ENCODE results near the gene MRPL43.
"Not testable (repeated sequence)": the region's sequence is repeated elsewhere in the genome, so short reads cannot be mapped to it uniquely, and the experiment has no call there.

Gene MRPL43

DNA sequence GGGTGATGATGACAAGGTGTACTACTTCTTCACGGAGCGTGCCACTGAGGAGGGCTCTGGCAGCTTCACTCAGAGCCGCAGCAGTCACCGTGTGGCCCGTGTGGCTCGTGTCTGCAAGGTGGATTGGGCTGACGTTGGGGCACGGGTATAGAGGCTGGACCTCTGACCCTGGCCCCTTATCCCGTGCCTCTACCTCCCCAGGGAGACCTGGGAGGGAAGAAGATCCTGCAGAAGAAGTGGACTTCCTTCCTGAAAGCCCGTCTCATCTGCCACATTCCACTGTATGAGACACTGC, 8.4 kb downstream of the MRPL43 start:
- no peaks in the 10 kb centered on the region for H3K4me1 ChIP-seq (ENCODE audit: control insufficient read depth in 1 of 2, insufficient read depth in 2 of 2, low read length in 2 of 2)
- H3K36me3 ChIP-seq (ENCODE audit: control insufficient read depth in 1 of 2, insufficient read depth in 2 of 2, low read length in 2 of 2), result peaks cover 31 to 37% of the 10 kb centered on the region in 2 donors
- no peak overlapping the region for H3K27ac ChIP-seq (ENCODE audit: low read length)
- no peaks in the 10 kb centered on the region for H3K9me3 ChIP-seq (ENCODE audit: control insufficient read depth in 1 of 2, low read length in 2 of 2)
- no peaks in the 10 kb centered on the region for H3K27me3 ChIP-seq (ENCODE audit: low read depth, low read length)
- no peak overlapping the region for H3K4me3 ChIP-seq (ENCODE audit: low read depth in 1 of 2, low read length in 2 of 2)

DNA sequence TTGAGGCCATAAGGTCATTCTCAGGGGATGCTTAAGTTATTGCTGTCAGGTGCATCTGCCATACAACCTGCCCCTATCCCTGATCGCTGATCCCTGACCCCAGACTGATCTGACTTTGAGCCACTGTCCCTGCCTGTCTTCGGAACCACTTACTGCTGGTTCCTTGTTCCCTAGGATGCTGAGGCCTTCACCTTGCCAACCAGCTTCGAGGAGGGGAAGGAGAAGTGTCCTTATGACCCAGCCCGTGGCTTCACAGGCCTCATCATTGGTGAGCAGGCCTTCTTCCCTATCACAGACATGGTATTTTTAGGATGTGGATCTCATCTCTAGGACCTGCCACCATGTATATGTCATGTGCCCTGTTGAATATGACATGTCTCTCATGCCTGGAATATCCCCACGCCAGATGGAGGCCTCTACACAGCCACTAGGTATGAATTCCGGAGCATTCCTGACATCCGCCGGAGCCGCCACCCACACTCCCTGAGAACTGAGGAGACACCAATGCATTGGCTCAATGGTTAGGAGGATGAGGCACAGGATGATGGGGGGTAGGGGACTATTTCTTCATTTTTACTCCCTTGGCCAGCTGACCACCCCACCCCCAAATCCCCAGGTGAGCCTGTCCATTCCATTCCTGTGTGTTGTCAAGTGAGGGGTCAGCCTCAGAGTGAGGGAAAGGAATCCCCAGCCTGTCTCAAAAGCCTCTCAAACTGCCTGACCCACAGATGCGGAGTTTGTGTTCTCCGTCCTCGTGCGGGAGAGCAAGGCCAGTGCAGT, 9.0 kb downstream of the MRPL43 start:
- Histone ChIP-seq H3K36me3 (ENCODE audit: control insufficient read depth in 1 of 2, insufficient read depth in 2 of 2, low read length in 2 of 2) (peaks cover 31 to 34% of the 10 kb centered on the region in 2 donors), H3K4me1 (ENCODE audit: control insufficient read depth in 1 of 2, insufficient read depth in 2 of 2, low read length in 2 of 2) (no peaks in the 10 kb centered on the region), H3K27me3 (ENCODE audit: low read depth, low read length) (no peaks in the 10 kb centered on the region), H3K4me3 (ENCODE audit: low read depth in 1 of 2, low read length in 2 of 2) (no peak overlapping the region), H3K9me3 (ENCODE audit: control insufficient read depth in 1 of 2, low read length in 2 of 2) (no peaks in the 10 kb centered on the region), H3K27ac (ENCODE audit: low read length) (no peak overlapping the region)

DNA sequence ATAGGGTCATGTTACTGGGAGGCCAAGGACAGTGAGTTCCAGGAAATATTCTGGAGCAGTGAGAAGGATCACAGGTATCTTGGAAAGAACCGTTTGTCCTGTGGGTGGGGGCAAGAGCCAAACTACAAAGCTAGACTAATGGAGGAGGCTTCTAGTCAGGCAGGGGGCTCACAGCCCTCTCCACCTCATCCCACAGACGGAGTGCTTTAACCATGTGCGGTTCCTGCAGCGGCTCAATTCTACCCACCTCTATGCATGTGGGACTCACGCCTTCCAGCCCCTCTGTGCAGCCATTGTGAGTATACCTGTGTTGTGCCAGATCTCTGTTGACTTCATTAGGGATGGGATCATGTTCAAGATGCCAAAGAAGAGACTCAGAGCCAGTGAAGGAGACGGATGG, 9.9 kb downstream of the MRPL43 start:
- no peaks in the 10 kb centered on the region for H3K27me3 ChIP-seq (ENCODE audit: low read depth, low read length)
- H3K4me3 ChIP-seq (ENCODE audit: low read depth in 1 of 2, low read length in 2 of 2), result no peak overlapping the region
- H3K36me3 ChIP-seq (ENCODE audit: control insufficient read depth in 1 of 2, insufficient read depth in 2 of 2, low read length in 2 of 2), result peaks cover 26 to 27% of the 10 kb centered on the region in 2 donors
- H3K4me1 ChIP-seq (ENCODE audit: control insufficient read depth in 1 of 2, insufficient read depth in 2 of 2, low read length in 2 of 2), result no peaks in the 10 kb centered on the region
- H3K27ac ChIP-seq (ENCODE audit: low read length), result no peak overlapping the region
- H3K9me3 ChIP-seq (ENCODE audit: control insufficient read depth in 1 of 2, low read length in 2 of 2), result no peaks in the 10 kb centered on the region

DNA sequence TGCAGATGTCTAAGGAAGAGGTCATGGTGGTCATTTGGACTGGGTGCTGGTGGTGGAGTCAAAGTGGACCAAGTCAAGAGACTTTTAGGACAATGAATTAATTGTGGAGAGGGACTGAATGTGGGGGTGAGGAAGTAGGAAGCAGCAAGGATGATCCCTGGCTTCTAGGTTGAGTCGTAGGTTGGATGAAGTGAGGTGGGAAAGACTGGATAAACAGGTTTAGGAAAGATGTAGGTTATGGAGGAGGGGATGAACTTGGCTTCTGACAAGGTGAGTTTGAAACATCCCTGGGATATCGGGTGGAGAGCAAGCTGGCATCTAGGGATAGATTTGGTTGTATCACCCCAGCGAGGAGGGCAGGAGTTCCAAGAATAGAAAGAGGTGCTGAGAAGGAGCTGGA, 10.4 kb downstream of the MRPL43 start:
- H3K27ac ChIP-seq (ENCODE audit: low read length), result no peak overlapping the region
- H3K9me3 ChIP-seq (ENCODE audit: control insufficient read depth in 1 of 2, low read length in 2 of 2), result no peaks in the 10 kb centered on the region
- peaks cover 26 to 27% of the 10 kb centered on the region in 2 donors for H3K36me3 ChIP-seq (ENCODE audit: control insufficient read depth in 1 of 2, insufficient read depth in 2 of 2, low read length in 2 of 2)

DNA sequence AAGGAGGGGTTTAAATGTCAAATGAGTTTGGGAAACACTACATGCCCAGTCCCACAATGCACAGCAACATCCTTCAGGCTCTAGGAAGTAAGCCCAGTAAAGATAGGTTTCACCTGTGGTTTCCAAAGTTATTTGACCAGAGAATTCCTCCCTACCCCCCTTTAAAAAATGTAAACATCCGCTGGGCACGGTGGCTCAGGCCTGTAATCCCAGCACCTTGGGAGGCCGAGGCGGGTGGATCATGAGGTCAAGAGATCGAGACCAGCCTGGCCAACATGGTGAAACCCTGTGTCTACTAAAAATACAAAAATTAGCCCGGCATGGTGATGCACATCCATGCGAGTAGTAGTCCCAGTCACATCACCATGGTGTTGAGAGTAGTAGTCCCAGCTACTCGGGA, 11.9 kb downstream of the MRPL43 start:
- peaks cover 15 to 16% of the 10 kb centered on the region in 2 donors for H3K36me3 ChIP-seq (ENCODE audit: control insufficient read depth in 1 of 2, insufficient read depth in 2 of 2, low read length in 2 of 2)
- not testable (repeated sequence) for H3K4me3 ChIP-seq (ENCODE audit: low read depth in 1 of 2, low read length in 2 of 2); H3K27me3 ChIP-seq (ENCODE audit: low read depth, low read length); H3K9me3 ChIP-seq (ENCODE audit: control insufficient read depth in 1 of 2, low read length in 2 of 2); H3K4me1 ChIP-seq (ENCODE audit: control insufficient read depth in 1 of 2, insufficient read depth in 2 of 2, low read length in 2 of 2); H3K27ac ChIP-seq (ENCODE audit: low read length)

More for the DNA sequence above, 10.4 kb downstream of the MRPL43 start:
- no peak overlapping the region for H3K4me3 ChIP-seq (ENCODE audit: low read depth in 1 of 2, low read length in 2 of 2)
- H3K27me3 ChIP-seq (ENCODE audit: low read depth, low read length), result no peaks in the 10 kb centered on the region
- no peaks in the 10 kb centered on the region for H3K4me1 ChIP-seq (ENCODE audit: control insufficient read depth in 1 of 2, insufficient read depth in 2 of 2, low read length in 2 of 2)

DNA sequence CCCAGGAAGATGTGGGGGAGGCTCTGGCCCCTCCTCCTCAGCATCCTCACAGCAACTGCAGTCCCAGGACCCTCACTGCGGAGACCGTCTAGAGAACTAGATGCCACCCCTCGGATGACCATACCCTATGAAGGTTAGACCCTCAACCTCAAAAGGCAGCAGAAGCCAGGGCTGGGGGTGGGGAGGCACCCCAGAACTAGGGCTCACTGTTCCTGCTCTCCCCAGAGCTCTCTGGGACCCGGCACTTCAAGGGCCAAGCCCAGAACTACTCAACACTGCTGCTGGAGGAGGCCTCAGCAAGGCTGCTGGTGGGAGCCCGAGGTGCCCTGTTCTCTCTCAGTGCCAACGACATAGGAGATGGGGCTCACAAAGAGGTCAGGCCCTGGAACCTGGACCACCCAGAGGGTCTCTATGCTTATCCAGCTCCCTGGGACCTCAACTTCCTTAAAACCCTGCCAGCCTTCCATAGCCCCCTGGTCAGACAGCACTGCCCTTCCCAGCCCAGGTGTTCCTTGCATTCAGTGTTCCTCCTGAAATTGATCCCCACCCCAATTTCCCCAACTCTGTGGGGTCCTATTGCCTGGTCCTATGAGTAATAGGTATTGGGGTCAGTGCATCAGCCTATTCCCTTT, 14.3 kb downstream of the MRPL43 start:
- H3K9me3 ChIP-seq (ENCODE audit: control insufficient read depth in 1 of 2, low read length in 2 of 2), result no peaks in the 10 kb centered on the region
- H3K27ac ChIP-seq (ENCODE audit: low read length), result no peak overlapping the region
- peaks cover 0 to 8% of the 10 kb centered on the region in 2 donors for H3K4me1 ChIP-seq (ENCODE audit: control insufficient read depth in 1 of 2, insufficient read depth in 2 of 2, low read length in 2 of 2)
- no peak overlapping the region for H3K4me3 ChIP-seq (ENCODE audit: low read depth in 1 of 2, low read length in 2 of 2)
- no peaks in the 10 kb centered on the region for H3K27me3 ChIP-seq (ENCODE audit: low read depth, low read length)
- H3K36me3 ChIP-seq (ENCODE audit: control insufficient read depth in 1 of 2, insufficient read depth in 2 of 2, low read length in 2 of 2), result peaks cover 0 to 4% of the 10 kb centered on the region in 2 donors

DNA sequence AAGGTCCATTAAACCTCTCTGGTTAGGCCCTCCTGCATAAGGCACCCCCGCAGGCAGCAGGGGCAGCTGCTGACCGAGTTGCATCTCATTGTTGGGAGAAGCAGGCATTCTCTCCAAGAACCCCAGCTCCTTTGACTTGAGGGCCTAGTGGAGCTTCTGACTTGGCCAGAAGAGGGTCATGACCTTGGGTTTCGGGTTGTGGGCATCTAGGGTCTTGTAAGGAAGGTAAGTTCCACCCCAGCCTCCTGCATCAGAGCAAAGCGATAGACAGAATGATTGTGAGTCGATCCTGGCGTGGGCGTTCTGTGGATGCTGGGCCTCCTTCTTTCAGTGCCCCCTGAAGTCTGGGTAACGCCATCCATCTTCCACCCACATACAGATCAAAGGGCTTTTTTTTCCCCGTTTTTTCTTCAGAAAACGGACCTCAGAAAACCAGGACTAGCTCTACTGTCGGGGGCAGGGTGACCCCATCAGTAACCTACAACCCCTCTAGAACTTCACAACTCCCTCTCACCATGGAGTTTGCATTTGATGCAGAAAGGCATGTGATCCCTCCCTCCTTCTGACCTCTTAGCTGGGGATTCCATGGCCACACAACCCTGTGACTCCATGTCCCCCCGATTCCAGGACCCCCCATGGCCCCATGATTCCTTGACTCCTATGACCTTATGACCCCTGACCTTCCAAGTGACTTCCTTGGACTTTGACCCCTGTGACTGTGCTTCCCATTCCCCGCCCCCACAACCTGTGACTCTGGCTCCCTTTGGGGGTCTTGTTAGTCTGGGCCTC, 15.0 kb downstream of the MRPL43 start:
- no peak overlapping the region for H3K27ac ChIP-seq (ENCODE audit: low read length)
- no peaks in the 10 kb centered on the region for H3K9me3 ChIP-seq (ENCODE audit: control insufficient read depth in 1 of 2, low read length in 2 of 2)
- H3K27me3 ChIP-seq (ENCODE audit: low read depth, low read length), result no peaks in the 10 kb centered on the region
- no peak overlapping the region for H3K4me3 ChIP-seq (ENCODE audit: low read depth in 1 of 2, low read length in 2 of 2)
- peaks cover 0 to 8% of the 10 kb centered on the region in 2 donors for H3K4me1 ChIP-seq (ENCODE audit: control insufficient read depth in 1 of 2, insufficient read depth in 2 of 2, low read length in 2 of 2)
- H3K36me3 ChIP-seq (ENCODE audit: control insufficient read depth in 1 of 2, insufficient read depth in 2 of 2, low read length in 2 of 2), result peaks cover 0 to 4% of the 10 kb centered on the region in 2 donors

DNA sequence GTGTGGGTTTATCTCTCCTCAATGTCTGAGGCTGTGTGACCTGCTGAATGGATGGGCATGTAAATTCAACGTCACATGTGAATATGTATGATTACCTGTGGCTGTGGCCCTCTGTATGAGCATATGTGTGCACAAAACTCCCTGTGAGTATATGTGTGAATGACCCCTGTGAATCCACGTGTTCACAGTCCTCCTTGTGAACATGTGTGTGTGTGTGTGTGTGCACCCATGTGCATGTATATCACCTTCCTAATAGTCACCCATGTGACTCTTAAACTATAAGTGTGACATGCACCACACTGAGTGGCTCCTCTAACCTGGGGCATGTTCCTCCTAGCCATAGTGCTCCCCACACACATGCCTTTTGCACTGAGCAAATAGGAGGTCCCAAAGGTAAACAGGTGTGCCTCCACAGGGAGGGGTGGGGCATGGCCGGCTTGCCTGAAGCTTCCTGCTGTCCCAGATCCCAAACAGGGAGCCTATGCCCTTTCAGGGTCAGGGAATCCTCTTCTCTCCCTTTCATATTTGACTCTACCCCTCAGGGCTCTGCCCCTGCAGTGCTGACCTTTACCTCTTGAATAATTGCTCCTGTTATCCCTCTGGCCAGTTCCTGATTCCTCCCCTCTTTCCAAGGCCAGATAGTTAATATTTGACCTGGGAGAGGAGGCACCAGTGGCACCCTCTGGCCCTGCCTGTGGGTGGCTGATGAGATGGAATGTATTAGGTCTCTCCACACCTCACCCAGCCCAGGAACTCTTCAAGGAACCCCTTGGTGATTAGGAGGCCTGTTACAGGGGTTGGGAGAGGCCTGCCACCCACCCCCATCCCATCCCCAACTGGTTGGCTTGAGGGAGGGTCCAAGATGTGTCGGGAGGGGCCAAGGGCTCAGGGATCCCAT, 16.1 kb downstream of the MRPL43 start:
- peak overlapping the region in 1 of 2 donors; percentile 24 for H3K4me3 ChIP-seq (ENCODE audit: low read depth in 1 of 2, low read length in 2 of 2)
- peak overlapping the region; percentile 2 for H3K27ac ChIP-seq (ENCODE audit: low read length)
- peaks cover 0 to 8% of the 10 kb centered on the region in 2 donors for H3K4me1 ChIP-seq (ENCODE audit: control insufficient read depth in 1 of 2, insufficient read depth in 2 of 2, low read length in 2 of 2)
- peaks cover 0 to 3% of the 10 kb centered on the region in 2 donors for H3K36me3 ChIP-seq (ENCODE audit: control insufficient read depth in 1 of 2, insufficient read depth in 2 of 2, low read length in 2 of 2)
- H3K27me3 ChIP-seq (ENCODE audit: low read depth, low read length), result no peaks in the 10 kb centered on the region
- no peaks in the 10 kb centered on the region for H3K9me3 ChIP-seq (ENCODE audit: control insufficient read depth in 1 of 2, low read length in 2 of 2)

DNA sequence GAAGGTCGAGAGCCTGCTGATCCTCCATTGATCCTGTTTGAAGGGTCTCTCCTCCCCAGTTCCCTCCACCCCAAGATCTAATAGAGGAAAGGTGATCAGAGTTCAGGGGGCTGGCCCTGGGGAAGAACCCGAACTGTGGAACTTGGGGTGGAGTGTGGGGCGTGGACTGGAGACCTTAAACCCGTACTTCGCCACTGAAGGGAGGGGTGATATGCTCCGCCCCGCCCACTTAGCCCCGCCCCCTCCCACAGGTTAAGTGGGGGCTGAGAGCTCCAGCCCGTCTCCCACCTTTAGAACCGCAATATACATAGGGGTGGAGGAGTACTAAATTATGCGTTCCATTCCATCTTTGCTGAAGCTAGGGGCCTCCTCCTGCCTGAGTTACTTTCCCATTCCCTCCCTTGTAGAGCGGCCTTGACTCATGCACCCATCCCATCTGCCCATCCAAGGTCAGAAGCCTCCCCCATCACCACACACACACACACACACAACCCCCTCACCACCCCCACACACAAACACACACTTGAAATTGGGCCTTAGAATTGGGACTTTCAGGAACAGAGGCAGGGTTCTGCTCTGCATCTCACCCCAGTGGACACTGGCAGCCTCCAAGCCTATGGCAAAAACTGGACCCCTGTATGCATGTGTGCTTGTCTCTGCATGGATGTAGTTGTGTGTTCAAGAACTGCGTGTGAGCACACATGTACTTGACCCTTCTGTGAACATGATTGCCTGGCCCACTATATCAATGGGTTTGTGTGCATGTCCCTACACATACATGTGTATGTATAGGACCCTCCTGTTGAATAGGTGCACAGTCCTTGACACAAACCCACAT, 17.0 kb downstream of the MRPL43 start:
- Histone ChIP-seq H3K36me3 (ENCODE audit: control insufficient read depth in 1 of 2, insufficient read depth in 2 of 2, low read length in 2 of 2) (peaks cover 7 to 8% of the 10 kb centered on the region in 2 donors), H3K4me1 (ENCODE audit: control insufficient read depth in 1 of 2, insufficient read depth in 2 of 2, low read length in 2 of 2) (peaks cover 0 to 8% of the 10 kb centered on the region in 2 donors), H3K27me3 (ENCODE audit: low read depth, low read length) (no peaks in the 10 kb centered on the region), H3K9me3 (ENCODE audit: control insufficient read depth in 1 of 2, low read length in 2 of 2) (no peaks in the 10 kb centered on the region), H3K27ac (ENCODE audit: low read length) (peak overlapping the region; percentile 64), H3K4me3 (ENCODE audit: low read depth in 1 of 2, low read length in 2 of 2) (peak overlapping the region; percentile 47 to 68)

All from muscle layer of duodenum (tissue), 2 donors.